Coronary artery (tissue), 2 donors: ENCODE measurements around the gene BAHD1.
A peak's percentile ranks its signal among the peaks of the same experiment; 100 is the strongest.

Experiments used
- DNase-seq: peaks from one replicate; pipeline ENCODE4 v3.0.0-alpha.2; 2017; ENCODE audit warnings: low spot score
- H3K27ac ChIP-seq, 2 donors: fragments of 200-600 bp; sonication (generic); one replicate each; pipeline ENCODE4 v1.5.1; 2016 to 2019
- H3K4me3 ChIP-seq: fragments of 200-600 bp; sonication (generic); 2 replicates; pipeline ENCODE4 v1.5.1; 2016; ENCODE audit warnings: mild to moderate bottlenecking, moderate library complexity
- CTCF ChIP-seq: fragments of 200-600 bp; sonication (generic); IDR thresholded peaks from one replicate; pipeline ENCODE4 v1.5.1; 2019; ENCODE audit warnings: antibody characterized with exemption

BAHD1 gene

GRCh38 chr15:40441565-40442531 is 1.1 kb downstream of the BAHD1 start:
- DNase-seq = no peak
- peak overlapping the region; percentile 99 for H3K4me3 ChIP-seq
- H3K27ac ChIP-seq = peak overlapping the region; percentile 23 to 82
- no peak for TF ChIP-seq CTCF

DNA sequence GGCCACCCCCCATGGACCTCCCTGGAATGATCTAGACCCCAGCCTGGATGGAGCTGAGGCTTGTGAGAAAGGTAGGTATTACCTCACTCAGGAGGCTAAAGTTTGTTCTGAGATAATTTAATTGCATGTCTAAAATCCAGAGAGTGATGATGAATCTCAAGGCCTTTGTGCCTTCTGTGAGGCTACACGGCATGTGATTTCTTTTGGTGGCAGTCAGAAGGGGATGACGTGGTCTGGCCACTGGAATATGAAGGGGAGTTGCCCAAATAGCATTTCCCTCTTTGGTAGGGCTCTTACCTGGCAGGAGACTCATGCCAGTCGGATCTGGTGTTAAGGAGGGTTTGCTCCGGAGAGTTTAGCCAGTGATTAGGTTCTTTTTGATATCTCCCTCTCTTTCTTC is 2.5 kb downstream of the BAHD1 start:
- TF ChIP-seq CTCF = no peak
- DNase-seq = no peak
- Histone ChIP-seq H3K27ac (no peak overlapping the region), H3K4me3 (no peak overlapping the region)

DNA sequence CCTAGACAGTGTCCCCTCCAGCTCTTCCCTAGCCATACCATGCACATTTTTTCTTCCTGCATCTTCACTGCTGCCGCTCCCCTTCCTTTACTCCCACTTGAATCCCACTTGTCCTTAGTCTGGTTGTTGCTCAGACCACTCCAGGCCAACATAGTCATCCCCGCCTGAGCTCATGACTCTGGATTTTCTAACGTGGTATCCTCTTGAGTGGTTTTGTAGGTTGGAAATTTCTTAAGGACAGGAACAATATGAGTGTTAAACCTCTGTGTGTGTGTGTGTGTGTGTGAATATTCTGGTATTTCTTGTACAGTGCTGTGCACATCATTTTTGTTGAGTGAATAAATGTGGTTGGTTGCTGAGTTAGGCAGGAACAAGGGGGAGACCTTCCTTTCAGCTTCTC is 3.1 kb downstream of the BAHD1 start:
- DNase-seq = no peak
- TF ChIP-seq CTCF = no peak
- H3K4me3 ChIP-seq = no peak overlapping the region
- H3K27ac ChIP-seq = no peak overlapping the region

- TF ChIP-seq CTCF = no peak
- no peak for DNase-seq
- H3K27ac ChIP-seq = no peak overlapping the region
- H3K4me3 ChIP-seq = no peak overlapping the region
Measured at GRCh38 chr15:40444736-40445135, 4.0 kb downstream of the BAHD1 start.

DNA sequence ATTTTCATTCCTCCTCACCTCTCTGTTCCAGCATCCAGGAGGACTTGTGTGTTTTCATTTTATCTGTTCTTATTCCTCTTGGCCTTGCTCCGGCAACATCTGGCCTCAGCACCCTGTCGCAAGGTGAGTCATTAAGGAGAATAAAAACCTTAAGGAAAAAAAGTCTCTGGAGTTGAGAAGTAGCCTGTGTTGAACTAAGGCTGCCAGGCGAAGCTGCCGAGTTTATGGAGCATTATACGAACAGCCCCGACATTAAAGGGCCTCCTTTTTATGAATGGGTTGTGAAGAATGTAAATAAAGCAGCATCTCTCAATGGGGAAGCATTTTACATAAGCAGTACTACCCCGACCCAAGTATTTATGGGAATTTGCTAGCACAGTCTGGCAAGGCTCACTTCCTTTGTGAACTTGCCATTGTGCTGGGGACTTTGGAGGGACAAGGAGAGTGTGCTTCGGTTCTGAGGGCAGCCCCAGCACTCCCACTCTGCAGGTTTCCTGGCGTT is 4.7 kb downstream of the BAHD1 start:
- no peak overlapping the region for H3K27ac ChIP-seq
- no peak for DNase-seq
- no peak for TF ChIP-seq CTCF
- H3K4me3 ChIP-seq = no peak overlapping the region

DNA sequence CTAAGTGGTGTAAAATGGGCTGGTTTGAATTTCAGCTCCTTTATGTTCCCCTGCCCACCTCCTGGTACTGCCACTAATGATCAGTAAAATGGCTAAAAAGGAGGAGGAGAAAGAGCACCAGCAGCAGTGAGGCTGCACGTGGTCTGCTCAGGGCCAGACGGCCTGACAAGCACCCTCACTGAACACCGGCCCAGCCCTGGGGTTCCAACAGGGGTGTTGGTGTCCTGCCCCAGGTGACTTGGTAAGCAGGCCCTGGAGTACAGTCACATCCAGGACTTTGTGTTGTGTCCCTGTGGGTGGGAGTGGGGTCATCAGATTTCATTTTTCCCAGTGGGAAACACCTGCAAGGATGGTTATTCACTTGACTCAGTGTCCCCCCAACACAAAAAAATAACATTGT is 5.4 kb downstream of the BAHD1 start:
- no peak for DNase-seq
- no peak for TF ChIP-seq CTCF
- Histone ChIP-seq H3K27ac (no peak overlapping the region), H3K4me3 (no peak overlapping the region)

DNA sequence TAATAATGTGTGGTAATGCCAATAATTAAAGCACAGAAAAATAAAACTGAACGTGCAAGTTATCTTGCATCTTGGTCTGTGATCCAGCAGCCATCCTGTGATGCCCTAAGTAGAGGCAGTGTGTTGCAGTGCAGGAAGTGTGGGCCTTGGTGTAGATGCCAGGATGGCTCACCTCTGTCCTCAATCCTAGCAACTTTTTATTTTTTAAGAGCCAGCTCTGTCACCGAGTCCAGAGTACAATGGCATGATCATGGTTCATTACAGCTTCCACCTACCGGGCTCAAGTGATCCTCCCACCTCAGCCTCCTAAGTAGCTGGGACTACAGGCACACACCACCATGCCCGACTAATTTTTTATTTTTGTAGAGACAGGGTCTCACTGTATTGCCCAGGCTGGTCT is 7.6 kb downstream of the BAHD1 start:
- DNase-seq = no peak
- no peak for TF ChIP-seq CTCF
- no peak overlapping the region for H3K27ac ChIP-seq

More for the DNA sequence above, 7.6 kb downstream of the BAHD1 start:
- H3K4me3 ChIP-seq = no peak overlapping the region
